Measurements from ENCODE around the gene SRF.
A peak's percentile ranks its signal among the peaks of the same experiment; 100 is the strongest.

SRF gene

GRCh38 chr6:43176423-43176786, 5.3 kb downstream of the SRF start:
- DNase-seq (ENCODE audit: low read depth) = no peak
- no peak for TF ChIP-seq CTCF (IDR thresholded peaks at IDR 0.05; ENCODE audit: control insufficient read depth, insufficient read depth, low read depth, low read length, missing control alignments)
- no peak overlapping the region for H3K4me3 ChIP-seq (ENCODE audit: control insufficient read depth, low read depth, low read length)

GRCh38 chr6:43178150-43178549, 7.1 kb downstream of the SRF start:
- no peak for DNase-seq (ENCODE audit: low read depth)
- no peak overlapping the region for H3K4me3 ChIP-seq (ENCODE audit: control insufficient read depth, low read depth, low read length)

GRCh38 chr6:43178951-43179830, 8.1 kb downstream of the SRF start:
- no peak for DNase-seq (ENCODE audit: low read depth)
- TF ChIP-seq CTCF (IDR thresholded peaks at IDR 0.05; ENCODE audit: control insufficient read depth, insufficient read depth, low read depth, low read length, missing control alignments) = no peak
- H3K4me3 ChIP-seq (ENCODE audit: control insufficient read depth, low read depth, low read length) = no peak overlapping the region

More at GRCh38 chr6:43178150-43178549, 7.1 kb downstream of the SRF start:
- TF ChIP-seq CTCF (IDR thresholded peaks at IDR 0.05; ENCODE audit: control insufficient read depth, insufficient read depth, low read depth, low read length, missing control alignments) = no peak

- TF ChIP-seq CTCF (IDR thresholded peaks at IDR 0.05; ENCODE audit: control insufficient read depth, insufficient read depth, low read depth, low read length, missing control alignments) = no peak
- H3K4me3 ChIP-seq (ENCODE audit: control insufficient read depth, low read depth, low read length) = no peak overlapping the region
- DNase-seq (ENCODE audit: low read depth) = no peak
Observed at GRCh38 chr6:43180058-43180457, 9.0 kb downstream of the SRF start.

- TF ChIP-seq CTCF (IDR thresholded peaks at IDR 0.05; ENCODE audit: control insufficient read depth, insufficient read depth, low read depth, low read length, missing control alignments) = no peak
- H3K4me3 ChIP-seq (ENCODE audit: control insufficient read depth, low read depth, low read length) = no peak overlapping the region
- no peak for DNase-seq (ENCODE audit: low read depth)
Observed at GRCh38 chr6:43180985-43181384, 9.9 kb downstream of the SRF start.

- TF ChIP-seq CTCF (IDR thresholded peaks at IDR 0.05; ENCODE audit: control insufficient read depth, insufficient read depth, low read depth, low read length, missing control alignments) = no peak
- no peak for DNase-seq (ENCODE audit: low read depth)
- peak overlapping the region; percentile 83 for H3K4me3 ChIP-seq (ENCODE audit: control insufficient read depth, low read depth, low read length)
Observed at GRCh38 chr6:43181621-43181941, 10.5 kb downstream of the SRF start.
